Tibial artery (tissue), 4 donors: ENCODE measurements around the gene AIF1.

Experiments used
- DNase-seq, 2 donors: peaks; one replicate each; pipeline ENCODE4 v3.0.0-alpha.2; 2019
- H3K27ac ChIP-seq, 2 donors: fragments of 200-600 bp; sonication (generic) in 1 of 2; 1 replicate in 1 of 2; 2 replicates in 1 of 2; pipeline ENCODE4 v1.5.1; 2018 to 2019; ENCODE audit warnings: mild to moderate bottlenecking in 1 of 2
- H3K27me3 ChIP-seq, 2 donors: fragments of 200-600 bp; sonication (generic) in 1 of 2; one replicate each; pipeline versions ENCODE4 v1.5.1 to v1.6.0; 2016 to 2019
- H3K36me3 ChIP-seq, 3 donors: fragments of 200-600 bp; sonication (generic) in 2 of 3; one replicate each; pipeline ENCODE4 v1.5.1; 2016 to 2019; ENCODE audit warnings: mild to moderate bottlenecking in 2 of 3
- H3K4me1 ChIP-seq, 4 donors: fragments of 200-600 bp; sonication (generic) in 2 of 4; 1 replicate in 3 of 4; 2 replicates in 1 of 4; pipeline ENCODE4 v1.5.1; 2016 to 2019
- H3K4me3 ChIP-seq, 2 donors: fragments of 200-600 bp; sonication (generic) in 1 of 2; 1 replicate in 1 of 2; 2 replicates in 1 of 2; pipeline ENCODE4 v1.5.1; 2018 to 2019; ENCODE audit warnings: mild to moderate bottlenecking in 2 of 2
- H3K9me3 ChIP-seq, 3 donors: fragments of 200-600 bp; sonication (generic) in 1 of 3; one replicate each; pipeline ENCODE4 v1.5.1; 2016 to 2019
- CTCF ChIP-seq, 2 experiments: fragments of 200-600 bp in 1 of 2; fragments of 450-650 bp in 1 of 2; IDR thresholded peaks; one replicate each; pipeline ENCODE4 v1.5.1; 2017 to 2019; ENCODE audit warnings: antibody characterized with exemption in 2 of 2, mild to moderate bottlenecking in 1 of 2, moderate library complexity in 1 of 2
- intact Hi-C: fragments of 100-400 bp; cut with DNase I; formaldehyde crosslinking; loops from one replicate; pipeline ENCODE4 v1.15.0; 2023; ENCODE audit warnings: low total_unique reads

AIF1 gene

GRCh38 chr6:31639043-31639442 is 24.0 kb downstream of the AIF1 start:
- Histone ChIP-seq H3K4me1 (no peaks in the 10 kb centered on the region), H3K27me3 (no peaks in the 10 kb centered on the region), H3K4me3 (no peak overlapping the region), H3K27ac (no peak overlapping the region), H3K9me3 (no peaks in the 10 kb centered on the region), H3K36me3 (peaks cover 84 to 100% (median 98%) of the 10 kb centered on the region in 3 donors)
- intact Hi-C loops: no loop called here
- TF ChIP-seq CTCF (IDR thresholded peaks at IDR 0.05): no peak
- DNase-seq: no peak

- no peak overlapping the region for H3K27ac ChIP-seq
- TF ChIP-seq CTCF (IDR thresholded peaks at IDR 0.05): no peak
- intact Hi-C loops: no loop called here
Measured at GRCh38 chr6:31639449-31639861, 24.4 kb downstream of the AIF1 start.

GRCh38 chr6:31640612-31641011 is 25.6 kb downstream of the AIF1 start:
- intact Hi-C loops: loop anchor here (5.0 kb wide), 1 partner anchor 967 kb away; no protein-coding TSS in a partner anchor
- H3K36me3 ChIP-seq: peaks cover 84 to 100% (median 98%) of the 10 kb centered on the region in 3 donors
- H3K4me1 ChIP-seq: no peaks in the 10 kb centered on the region
- no peak overlapping the region for H3K4me3 ChIP-seq
- H3K27ac ChIP-seq: no peak overlapping the region
- no peaks in the 10 kb centered on the region for H3K9me3 ChIP-seq
- TF ChIP-seq CTCF (IDR thresholded peaks at IDR 0.05): no peak
- DNase-seq: no peak
- no peaks in the 10 kb centered on the region for H3K27me3 ChIP-seq

More at GRCh38 chr6:31639449-31639861, 24.4 kb downstream of the AIF1 start:
- peaks cover 84 to 100% (median 98%) of the 10 kb centered on the region in 3 donors for H3K36me3 ChIP-seq
- no peak overlapping the region for H3K4me3 ChIP-seq
- DNase-seq: no peak
- H3K4me1 ChIP-seq: no peaks in the 10 kb centered on the region
- no peaks in the 10 kb centered on the region for H3K9me3 ChIP-seq
- H3K27me3 ChIP-seq: no peaks in the 10 kb centered on the region

GRCh38 chr6:31641370-31641769 is 26.3 kb downstream of the AIF1 start:
- intact Hi-C loops: loop anchor here (5.0 kb wide), 1 partner anchor 966 kb away; no protein-coding TSS in a partner anchor
- DNase-seq: no peak
- Histone ChIP-seq H3K27me3 (no peaks in the 10 kb centered on the region), H3K4me3 (no peak overlapping the region), H3K36me3 (peaks cover 84 to 100% (median 98%) of the 10 kb centered on the region in 3 donors), H3K27ac (no peak overlapping the region), H3K4me1 (no peaks in the 10 kb centered on the region), H3K9me3 (no peaks in the 10 kb centered on the region)
- no peak for TF ChIP-seq CTCF (IDR thresholded peaks at IDR 0.05)

GRCh38 chr6:31642798-31643570 is 27.9 kb downstream of the AIF1 start:
- intact Hi-C loops: loop anchor here (5.0 kb wide), 1 partner anchor 964 kb away; no protein-coding TSS in a partner anchor
- Histone ChIP-seq H3K27ac (no peak overlapping the region), H3K36me3 (peaks cover 83 to 100% (median 97%) of the 10 kb centered on the region in 3 donors)

More at GRCh38 chr6:31642798-31643570, 27.9 kb downstream of the AIF1 start:
- no peaks in the 10 kb centered on the region for H3K9me3 ChIP-seq
- TF ChIP-seq CTCF (IDR thresholded peaks at IDR 0.05): no peak
- H3K27me3 ChIP-seq: no peaks in the 10 kb centered on the region
- H3K4me1 ChIP-seq: no peaks in the 10 kb centered on the region
- no peak overlapping the region for H3K4me3 ChIP-seq
- no peak for DNase-seq
